Nephron (organoid): ENCODE measurements around the gene TPI1.

ENCODE experiments used
- H3K27ac Mint-ChIP-seq, 3 experiments: 2 replicates each; pipeline ENCODE4 v1.8.0; 2020; ENCODE audit warnings: mixed read lengths in 3 of 3, mild to moderate bottlenecking in 2 of 3, moderate library complexity in 1 of 3
- H3K27me3 Mint-ChIP-seq: 2 replicates; pipeline ENCODE4 v1.8.0; 2021; ENCODE audit warnings: low read depth, mild to moderate bottlenecking, moderate library complexity, mixed read lengths
- H3K36me3 Mint-ChIP-seq: 2 replicates; pipeline ENCODE4 v1.8.0; 2020; ENCODE audit warnings: low read depth, mixed read lengths
- H3K4me1 Mint-ChIP-seq: 2 replicates; pipeline ENCODE4 v1.8.0; 2020; ENCODE audit warnings: mixed read lengths
- H3K4me3 Mint-ChIP-seq, 3 experiments: 2 replicates each; pipeline ENCODE4 v1.8.0; 2020; ENCODE audit warnings: mild to moderate bottlenecking in 3 of 3, mixed read lengths in 3 of 3, moderate library complexity in 2 of 3
- H3K9me3 Mint-ChIP-seq: 2 replicates; pipeline ENCODE4 v1.8.0; 2020; ENCODE audit warnings: mixed read lengths
- TF ChIP-seq, protein P1 (sequence below), 3 experiments: fragments of 200-600 bp; sonication (generic); IDR thresholded peaks; one replicate each; pipeline ENCODE4 v1.5.0; 2021; ENCODE audit warnings: antibody characterized with exemption in 3 of 3; ENCODE audit not compliant: unreplicated experiment in 3 of 3

The TPI1 gene

DNA sequence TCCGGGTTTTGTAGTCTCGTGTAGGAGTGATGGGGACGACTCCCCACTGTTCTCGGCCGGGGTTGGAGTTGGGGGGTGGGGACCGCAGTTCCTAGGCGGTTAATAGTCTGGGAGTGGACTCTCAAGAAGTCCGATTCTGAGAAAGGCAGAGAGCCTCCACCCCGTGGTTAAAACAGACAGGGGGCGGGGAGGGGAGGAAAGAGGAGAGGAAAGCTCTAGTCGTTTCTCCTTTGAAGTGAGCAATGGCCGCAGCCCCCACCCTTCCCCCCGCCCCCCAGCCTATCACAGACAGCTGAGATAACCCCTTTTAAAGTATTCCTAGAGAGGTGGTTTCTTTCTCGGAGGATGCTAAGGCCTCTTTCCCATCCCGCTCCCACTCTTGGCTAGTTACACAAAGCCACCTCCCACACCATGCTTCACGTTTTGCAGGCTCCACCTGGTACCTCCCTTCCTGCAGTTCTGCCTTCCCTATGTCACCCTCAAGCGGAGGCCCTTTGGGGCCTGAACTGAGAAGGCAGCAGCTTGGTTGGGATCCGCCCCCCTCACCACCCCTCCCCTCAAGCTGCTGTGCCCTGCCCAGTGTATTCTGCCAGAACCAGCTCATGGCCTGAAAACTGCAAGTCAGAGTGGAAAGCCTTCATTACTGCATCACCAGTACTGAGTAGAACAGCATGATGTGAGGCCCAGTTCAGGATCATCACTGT is 14.5 kb upstream of the TPI1 start:
- peak overlapping the region; percentile 75 to 97 (median 96) for H3K27ac Mint-ChIP-seq
- no peaks in the 10 kb centered on the region for H3K27me3 Mint-ChIP-seq
- TF ChIP-seq, protein P1, sequence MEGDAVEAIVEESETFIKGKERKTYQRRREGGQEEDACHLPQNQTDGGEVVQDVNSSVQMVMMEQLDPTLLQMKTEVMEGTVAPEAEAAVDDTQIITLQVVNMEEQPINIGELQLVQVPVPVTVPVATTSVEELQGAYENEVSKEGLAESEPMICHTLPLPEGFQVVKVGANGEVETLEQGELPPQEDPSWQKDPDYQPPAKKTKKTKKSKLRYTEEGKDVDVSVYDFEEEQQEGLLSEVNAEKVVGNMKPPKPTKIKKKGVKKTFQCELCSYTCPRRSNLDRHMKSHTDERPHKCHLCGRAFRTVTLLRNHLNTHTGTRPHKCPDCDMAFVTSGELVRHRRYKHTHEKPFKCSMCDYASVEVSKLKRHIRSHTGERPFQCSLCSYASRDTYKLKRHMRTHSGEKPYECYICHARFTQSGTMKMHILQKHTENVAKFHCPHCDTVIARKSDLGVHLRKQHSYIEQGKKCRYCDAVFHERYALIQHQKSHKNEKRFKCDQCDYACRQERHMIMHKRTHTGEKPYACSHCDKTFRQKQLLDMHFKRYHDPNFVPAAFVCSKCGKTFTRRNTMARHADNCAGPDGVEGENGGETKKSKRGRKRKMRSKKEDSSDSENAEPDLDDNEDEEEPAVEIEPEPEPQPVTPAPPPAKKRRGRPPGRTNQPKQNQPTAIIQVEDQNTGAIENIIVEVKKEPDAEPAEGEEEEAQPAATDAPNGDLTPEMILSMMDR (IDR thresholded peaks at IDR 0.05; ENCODE audit: unreplicated experiment in 3 of 3) = no peak
- H3K4me3 Mint-ChIP-seq = peak overlapping the region; percentile 87 to 91 (median 91)
- peaks cover 32% of the 10 kb centered on the region for H3K36me3 Mint-ChIP-seq
- no peaks in the 10 kb centered on the region for H3K9me3 Mint-ChIP-seq
- H3K4me1 Mint-ChIP-seq = peaks cover 39% of the 10 kb centered on the region

- peaks cover 33% of the 10 kb centered on the region for H3K4me1 Mint-ChIP-seq
- H3K27ac Mint-ChIP-seq = peak overlapping the region; percentile 75 to 97 (median 96)
- peak overlapping the region; percentile 87 to 91 (median 91) for H3K4me3 Mint-ChIP-seq
- no peaks in the 10 kb centered on the region for H3K27me3 Mint-ChIP-seq
- TF ChIP-seq, protein P1 (IDR thresholded peaks at IDR 0.05; ENCODE audit: unreplicated experiment in 3 of 3) = no peak
- no peaks in the 10 kb centered on the region for H3K9me3 Mint-ChIP-seq
- peaks cover 35% of the 10 kb centered on the region for H3K36me3 Mint-ChIP-seq
Measured at GRCh38 chr12:6853626-6854025, 13.7 kb upstream of the TPI1 start.

DNA sequence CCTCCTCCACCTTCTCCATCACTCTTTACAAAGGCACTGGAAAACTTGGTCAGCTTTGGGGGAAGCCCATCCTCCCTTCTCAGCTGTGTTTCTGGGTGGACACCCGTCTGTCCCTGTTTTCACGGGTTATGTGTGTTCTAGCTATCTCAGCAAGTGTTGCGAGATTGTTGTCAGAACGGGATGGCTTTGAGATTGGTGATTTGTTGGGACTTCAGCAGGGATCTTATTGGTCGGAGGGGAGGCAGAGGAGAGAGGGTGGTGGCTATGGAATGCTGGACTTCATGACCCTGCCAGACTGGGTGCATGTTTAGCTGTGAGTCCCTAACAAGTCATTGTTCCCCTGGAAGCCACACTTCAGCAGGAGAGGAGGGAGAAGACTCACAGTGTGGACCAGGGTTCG is 13.3 kb upstream of the TPI1 start:
- Mint-ChIP-seq H3K27me3 (no peaks in the 10 kb centered on the region), H3K27ac (peak overlapping the region; percentile 75 to 97 (median 96)), H3K4me1 (peaks cover 33% of the 10 kb centered on the region), H3K4me3 (peak overlapping the region; percentile 87 to 91 (median 91)), H3K36me3 (peaks cover 39% of the 10 kb centered on the region), H3K9me3 (no peaks in the 10 kb centered on the region)
- TF ChIP-seq, protein P1 (IDR thresholded peaks at IDR 0.05; ENCODE audit: unreplicated experiment in 3 of 3) = no peak

DNA sequence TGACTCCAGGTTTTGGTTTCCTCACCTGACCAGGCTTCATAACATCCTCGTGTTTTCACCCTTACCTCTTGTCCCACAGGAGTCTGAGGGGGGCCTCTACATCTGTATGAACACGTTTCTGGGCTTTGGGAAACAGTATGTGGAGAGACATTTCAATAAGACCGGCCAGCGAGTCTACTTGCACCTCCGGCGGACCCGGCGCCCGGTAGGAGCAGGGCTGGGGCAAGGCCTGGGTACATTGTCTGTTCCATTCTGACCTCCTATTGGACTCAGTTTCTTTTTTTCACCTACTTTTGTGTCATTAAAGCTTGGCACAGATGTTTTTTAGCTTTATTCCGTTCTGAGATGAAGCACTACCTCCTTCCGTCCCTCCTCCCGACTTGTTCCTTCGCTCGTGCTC is 12.0 kb upstream of the TPI1 start:
- H3K27ac Mint-ChIP-seq = no peak overlapping the region
- peaks cover 45% of the 10 kb centered on the region for H3K36me3 Mint-ChIP-seq
- TF ChIP-seq, protein P1 (IDR thresholded peaks at IDR 0.05; ENCODE audit: unreplicated experiment in 3 of 3) = no peak
- H3K9me3 Mint-ChIP-seq = no peaks in the 10 kb centered on the region
- H3K27me3 Mint-ChIP-seq = peaks cover 3% of the 10 kb centered on the region
- H3K4me1 Mint-ChIP-seq = peaks cover 21% of the 10 kb centered on the region
- peak overlapping the region in 1 of 3 experiments; percentile 26 for H3K4me3 Mint-ChIP-seq

- Mint-ChIP-seq H3K4me3 (no peak overlapping the region), H3K36me3 (peaks cover 65% of the 10 kb centered on the region), H3K27me3 (peaks cover 3% of the 10 kb centered on the region), H3K4me1 (peaks cover 4% of the 10 kb centered on the region), H3K9me3 (no peaks in the 10 kb centered on the region), H3K27ac (no peak overlapping the region)
- TF ChIP-seq, protein P1 (IDR thresholded peaks at IDR 0.05; ENCODE audit: unreplicated experiment in 3 of 3) = no peak
Measured at GRCh38 chr12:6858799-6859198, 8.5 kb upstream of the TPI1 start.

- Mint-ChIP-seq H3K36me3 (peaks cover 70% of the 10 kb centered on the region), H3K9me3 (no peaks in the 10 kb centered on the region), H3K4me3 (no peak overlapping the region), H3K27ac (no peak overlapping the region), H3K27me3 (peaks cover 3% of the 10 kb centered on the region), H3K4me1 (no peaks in the 10 kb centered on the region)
- TF ChIP-seq, protein P1 (IDR thresholded peaks at IDR 0.05; ENCODE audit: unreplicated experiment in 3 of 3) = no peak
Measured at GRCh38 chr12:6860116-6860515, 7.2 kb upstream of the TPI1 start.
